K562 (cell line): Measurements from ENCODE around the gene KMT2E. TPM values are rescaled to one million over a fixed set of nuclear protein-coding genes. Genes with fewer than 3 reads are reported as not detected.
A peak's percentile ranks its signal among the peaks of the same experiment; 100 is the strongest.

ENCODE experiments used
- ATAC-seq: fragments of 200-7000 bp; cut with Tn5 transposase; 3 replicates; pipeline ENCODE4 v1.9.1; 2020; ENCODE audit warnings: moderate library complexity
- BruUV-seq: library from RNA; stranded (reverse); fragments of 400-500 nt; replicated peaks from 2 replicates; lab custom pipeline; 2021; lab: Mats Ljungman, UMichigan
- CTCF ChIA-PET: fragments of 300-600 bp; formaldehyde crosslinking; extraction: SDS; loops from one replicate; lab custom pipeline; 2021; ENCODE audit warnings: low intra/inter-chr PET ratio; lab: Yijun Ruan, JAX
- POLR2A ChIA-PET: fragments of 300-600, 350-650 bp; sonication (Branson Sonifier 250); formaldehyde crosslinking; extraction: SDS; loops from one replicate; lab custom pipeline; 2021; ENCODE audit warnings: antibody characterized with exemption, inconsistent platforms; lab: Yijun Ruan, JAX
- DNase-seq, 4 experiments: peaks; one replicate each; pipeline versions ENCODE4 v3.0.0 to v3.0.0-alpha.2; 2011 to 2018; ENCODE audit warnings: low spot score in 3 of 4, mixed read lengths in 3 of 4; ENCODE audit errors: extremely low read depth in 1 of 4
- FAIRE-seq: peaks from 2 replicates; lab custom pipeline; 2011; peaks lifted over from hg19 to GRCh38; lab: Jason Lieb, UNC
- H2AFZ ChIP-seq: 2 replicates; pipeline ENCODE4 v1.6.0; 2011; ENCODE audit warnings: low read depth, low read length, control low read depth, inconsistent platforms
- H3K27ac ChIP-seq: fragments of 200-600 bp; 3 replicates; pipeline ENCODE4 v1.8.0; 2011; ENCODE audit warnings: low read depth, mild to moderate bottlenecking, control low read depth, inconsistent platforms, low read length, moderate library complexity, mixed read lengths; ENCODE audit errors: extremely low read depth
- H3K27me3 ChIP-seq, 2 experiments: fragments of 300-600 bp in 1 of 2; 2 replicates in 1 of 2; 3 replicates in 1 of 2; pipeline versions ENCODE4 v1.6.0 to v1.8.0; 2011; ENCODE audit warnings: inconsistent platforms in 2 of 2, low read length in 2 of 2, mild to moderate bottlenecking in 1 of 2, mixed read lengths in 1 of 2, moderate library complexity in 1 of 2; ENCODE audit not compliant: control insufficient read depth in 2 of 2, insufficient read depth in 2 of 2
- H3K36me3 ChIP-seq: fragments of 300-600 bp; 3 replicates; pipeline ENCODE4 v1.8.0; 2011; ENCODE audit warnings: mild to moderate bottlenecking, low read length, inconsistent platforms; ENCODE audit not compliant: control insufficient read depth, insufficient read depth
- H3K4me1 ChIP-seq, 2 experiments: fragments of 200-600 bp in 1 of 2; replicated peaks in 1 of 2; 2 replicates in 1 of 2; 3 replicates in 1 of 2; pipeline versions ENCODE4 v1.5.1 to v1.8.0; 2011; ENCODE audit warnings: inconsistent platforms in 2 of 2, low read length in 2 of 2, mild to moderate bottlenecking in 1 of 2, mixed read lengths in 1 of 2, moderate library complexity in 1 of 2; ENCODE audit not compliant: control insufficient read depth in 2 of 2, insufficient read depth in 2 of 2
- H3K4me2 ChIP-seq: 2 replicates; pipeline ENCODE4 v1.6.1; 2011; ENCODE audit warnings: low read length, control low read depth, inconsistent platforms, mixed read lengths; ENCODE audit not compliant: insufficient read depth
- H3K4me3 ChIP-seq: fragments of 200-600 bp; sonication (generic), shearing (Covaris generic); 2 replicates; pipeline ENCODE4 v1.5.1; 2016; ENCODE audit warnings: control low read depth, inconsistent platforms
- H3K79me2 ChIP-seq: fragments of 200-600 bp; 3 replicates; pipeline ENCODE4 v1.8.0; 2011; ENCODE audit warnings: low read length, inconsistent platforms; ENCODE audit not compliant: control insufficient read depth, insufficient read depth
- H3K9ac ChIP-seq, 2 experiments: 2 replicates each; pipeline versions ENCODE4 v1.6.0 to v1.6.1; 2011; ENCODE audit warnings: low read depth in 2 of 2, low read length in 2 of 2, control low read depth in 1 of 2, inconsistent platforms in 1 of 2, mild to moderate bottlenecking in 1 of 2, mixed read lengths in 1 of 2; ENCODE audit not compliant: insufficient read depth in 1 of 2
- H3K9me1 ChIP-seq: one replicate; pipeline ENCODE4 v1.6.0; 2011; ENCODE audit warnings: inconsistent platforms, mild to moderate bottlenecking, low read length, moderate library complexity; ENCODE audit not compliant: control insufficient read depth, insufficient read depth
- H3K9me3 ChIP-seq: replicated peaks from 2 replicates; pipeline ENCODE4 v1.5.1; 2011; ENCODE audit warnings: low read depth, low read length, inconsistent platforms; ENCODE audit not compliant: control insufficient read depth, insufficient read depth
- H4K20me1 ChIP-seq: replicated peaks from 2 replicates; pipeline ENCODE4 v1.6.1; 2011; ENCODE audit warnings: low read length, inconsistent platforms, mixed read lengths; ENCODE audit not compliant: control insufficient read depth, insufficient read depth
- CEBPG ChIP-seq, 3 experiments: fragments of 200-800 bp in 1 of 3; sonication (Bioruptor generic) in 1 of 3; sonication (generic) in 1 of 3; formaldehyde crosslinking in 1 of 3; IDR thresholded peaks in 2 of 3; conservative IDR thresholded peaks in 1 of 3; 2 replicates each; pipeline versions ENCODE4 v1.6.1 to v1.8.0; 2016 to 2022; ENCODE audit warnings: missing compliant biosample characterization in 2 of 3, missing genetic modification characterization in 2 of 3, mild to moderate bottlenecking in 1 of 3, missing genetic modification reagents in 1 of 3
- HMBOX1 ChIP-seq: sonication (generic); IDR thresholded peaks from 2 replicates; pipeline ENCODE4 v1.6.1; 2016
- HNRNPL ChIP-seq: fragments of 200-400 bp; formaldehyde crosslinking; IDR thresholded peaks from 2 replicates; pipeline ENCODE4 v1.6.1; 2017; ENCODE audit warnings: low read depth, mild to moderate bottlenecking, low read length
- POLR2A ChIP-seq: fragments of 450-650 bp; conservative IDR thresholded peaks from 2 replicates; pipeline ENCODE4 v1.6.1; 2016
- SMARCA5 ChIP-seq: fragments of 450-650 bp; IDR thresholded peaks from 2 replicates; pipeline ENCODE4 v1.6.1; 2016
- TRIM25 ChIP-seq: fragments of 450-650 bp; IDR thresholded peaks from 2 replicates; pipeline ENCODE4 v1.7.0; 2016; ENCODE audit warnings: borderline replicate concordance
- ZNF282 ChIP-seq: sonication (generic); formaldehyde crosslinking; IDR thresholded peaks from 2 replicates; pipeline ENCODE4 v1.8.1; 2023; ENCODE audit warnings: missing genetic modification reagents
- ZNF518B ChIP-seq: fragments of 250-450 bp; sonication (Bioruptor Pico); IDR thresholded peaks from 2 replicates; pipeline ENCODE4 v1.5.0; 2021; ENCODE audit warnings: mild to moderate bottlenecking, moderate library complexity
- WGBS: fragments of 100-300 bp; shearing (Covaris generic); methylation state at CpG from one replicate; pipeline ENCODE4 v1.1.6; 2016; ENCODE audit warnings: low coverage, mixed read lengths; ENCODE audit not compliant: insufficient coverage; ENCODE audit errors: missing lambda C conversion rate; 5-methylcytosine and 5-hydroxymethylcytosine counted together
- in situ Hi-C: fragments of 300-500 bp; cut with MboI; formaldehyde crosslinking; loops from 4 replicates; pipeline ENCODE4 v1.15.0; 2018; ENCODE audit warnings: inconsistent platforms, mixed read lengths
- intact Hi-C: fragments of 100-400 bp; cut with micrococcal nuclease; formaldehyde crosslinking; loops from 2 replicates; pipeline ENCODE4 v1.14.2; 2022
- polyA plus RNA-seq, 8 experiments: library from polyadenylated mRNA; depleted of rRNA in 4 of 8; stranded (reverse) in 5 of 8; unstranded in 3 of 8; fragments of >200 nt; fragmentation: Nextera tagmentation in 2 of 8; fragmentation: Illumina TruSeq in 1 of 8; extraction: Ambion mirVana in 2 of 8; extraction: Trizol in 1 of 8; gene quantifications; 2 replicates each; pipeline versions ENCODE4 v1.2.1 to v1.2.3, GENCODE V29; 2011 to 2014; ENCODE audit warnings: inconsistent platforms in 1 of 8, missing spikeins in 1 of 8
- total RNA-seq, 7 experiments: library from RNA; depleted of rRNA in 6 of 7; stranded (reverse); fragments of >200 nt in 6 of 7; fragmentation: Illumina TruSeq in 2 of 7; extraction: Trizol in 2 of 7; gene quantifications; 2 replicates each; pipeline versions ENCODE4 v1.2.1 to v1.2.3, GENCODE V29; 2011 to 2021; ENCODE audit warnings: low replicate concordance in 1 of 7
- TF ChIP-seq, protein P1 (sequence below), 2 experiments: fragments of 450-650 bp; IDR thresholded peaks; 2 replicates each; pipeline ENCODE4 v1.6.1; 2018; ENCODE audit warnings: mild to moderate bottlenecking in 2 of 2, low read depth in 1 of 2; ENCODE audit not compliant: partially characterized antibody in 2 of 2

KMT2E gene
- total and polyA plus RNA-seq, 9 of the 15 experiments (the other 6 are each of a cell fraction or from before 2014, with no cell fraction given): 8.9 to 55.3 (median 38.1) TPM

- Histone ChIP-seq H3K27ac (peak overlapping the region; percentile 98; the same call in 2 of the 3 replicates), H4K20me1 (peaks cover 15% of the 10 kb centered on the region), H3K79me2 (peaks cover 95% of the 10 kb centered on the region), H3K9ac (peak overlapping the region in 1 of 2 experiments; percentile 100; a peak in 2 of 4 replicates), H3K36me3 (peaks cover 8% of the 10 kb centered on the region; the same call in 1 of the 3 replicates), H3K9me3 (no peaks in the 10 kb centered on the region), H3K4me3 (peak overlapping the region; percentile 78), H3K9me1 (no peaks in the 10 kb centered on the region), H2AFZ (no peak overlapping the region), H3K27me3 (no peaks in the 10 kb centered on the region), H3K4me1 (peaks cover 11 to 17% of the 10 kb centered on the region in 2 experiments; a peak in 4 of 5 replicates), H3K4me2 (peak overlapping the region; percentile 95)
- no peak for FAIRE-seq
- POLR2A ChIA-PET: interaction anchor here (0.6 to 7.3 kb wide), 18 partner anchors 11 to 391 kb away, joined by 3 to 144 read pairs (median 3); no protein-coding TSS in a partner anchor
- WGBS: 2% methylated on average over 3 of the region's 3 CpGs
- in situ Hi-C loops: no loop called here
- no peak for DNase-seq
- intact Hi-C loops: loop anchor here (10.0 kb wide), 2 partner anchors 369 to 509 kb away; partner anchors contain the start of genes PUS7 and SRPK2
- CTCF ChIA-PET: interaction anchor here (0.9 kb wide), 1 partner anchor 35 kb away, joined by 3 read pairs; no protein-coding TSS in a partner anchor
- BruUV-seq: no TSS peak
- no peak for ATAC-seq
- TF ChIP-seq ZNF282 (CRISPR knock-in tag) (no peak), HNRNPL (no peak), HMBOX1 (no peak), POLR2A (no peak), CEBPG (CRISPR knock-in tag; IDR thresholded peaks at IDR 0.05) (no peak), CEBPG (tag; conservative IDR thresholded peaks at IDR 0.05 in 1 of 2, IDR thresholded peaks at IDR 0.05 in 1 of 2) (peak in 1 of 2 experiments; percentile 33; a peak in 1 of 4 replicates), ZNF518B (CRISPR knock-in tag) (no peak), SMARCA5 (0 out of 2 replicates have a peak, but pooled peaks have one; percentile 13), TRIM25 (no peak)
- TF ChIP-seq, protein P1, sequence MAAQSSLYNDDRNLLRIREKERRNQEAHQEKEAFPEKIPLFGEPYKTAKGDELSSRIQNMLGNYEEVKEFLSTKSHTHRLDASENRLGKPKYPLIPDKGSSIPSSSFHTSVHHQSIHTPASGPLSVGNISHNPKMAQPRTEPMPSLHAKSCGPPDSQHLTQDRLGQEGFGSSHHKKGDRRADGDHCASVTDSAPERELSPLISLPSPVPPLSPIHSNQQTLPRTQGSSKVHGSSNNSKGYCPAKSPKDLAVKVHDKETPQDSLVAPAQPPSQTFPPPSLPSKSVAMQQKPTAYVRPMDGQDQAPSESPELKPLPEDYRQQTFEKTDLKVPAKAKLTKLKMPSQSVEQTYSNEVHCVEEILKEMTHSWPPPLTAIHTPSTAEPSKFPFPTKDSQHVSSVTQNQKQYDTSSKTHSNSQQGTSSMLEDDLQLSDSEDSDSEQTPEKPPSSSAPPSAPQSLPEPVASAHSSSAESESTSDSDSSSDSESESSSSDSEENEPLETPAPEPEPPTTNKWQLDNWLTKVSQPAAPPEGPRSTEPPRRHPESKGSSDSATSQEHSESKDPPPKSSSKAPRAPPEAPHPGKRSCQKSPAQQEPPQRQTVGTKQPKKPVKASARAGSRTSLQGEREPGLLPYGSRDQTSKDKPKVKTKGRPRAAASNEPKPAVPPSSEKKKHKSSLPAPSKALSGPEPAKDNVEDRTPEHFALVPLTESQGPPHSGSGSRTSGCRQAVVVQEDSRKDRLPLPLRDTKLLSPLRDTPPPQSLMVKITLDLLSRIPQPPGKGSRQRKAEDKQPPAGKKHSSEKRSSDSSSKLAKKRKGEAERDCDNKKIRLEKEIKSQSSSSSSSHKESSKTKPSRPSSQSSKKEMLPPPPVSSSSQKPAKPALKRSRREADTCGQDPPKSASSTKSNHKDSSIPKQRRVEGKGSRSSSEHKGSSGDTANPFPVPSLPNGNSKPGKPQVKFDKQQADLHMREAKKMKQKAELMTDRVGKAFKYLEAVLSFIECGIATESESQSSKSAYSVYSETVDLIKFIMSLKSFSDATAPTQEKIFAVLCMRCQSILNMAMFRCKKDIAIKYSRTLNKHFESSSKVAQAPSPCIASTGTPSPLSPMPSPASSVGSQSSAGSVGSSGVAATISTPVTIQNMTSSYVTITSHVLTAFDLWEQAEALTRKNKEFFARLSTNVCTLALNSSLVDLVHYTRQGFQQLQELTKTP (IDR thresholded peaks at IDR 0.05; ENCODE audit: low read depth in 1 of 2, partially characterized antibody in 2 of 2): peak in 1 of 2 experiments; percentile 21
These were observed 2.2 kb downstream of the KMT2E start for GRCh38 chr7:105016068-105016708.
